ENCODE measurements around the gene SLC35G6.
A peak's percentile ranks its signal among the peaks of the same experiment; 100 is the strongest.
"Not testable (repeated sequence)": the region's sequence is repeated elsewhere in the genome, so short reads cannot be mapped to it uniquely, and the experiment has no call there.

The SLC35G6 gene

GRCh38 chr17:7478276-7479212, 2.7 kb upstream of the SLC35G6 start:
- peak in 1 of 2 donors; percentile 42 for DNase-seq (ENCODE audit: low read depth in 2 of 2)

- DNase-seq (ENCODE audit: low read depth in 2 of 2), result peak in 1 of 2 donors; percentile 33
These were observed 1.8 kb upstream of the SLC35G6 start, which contains the start of gene ZBTB4 for GRCh38 chr17:7479213-7480088. ZBTB4 (minus strand) TSS chr17:7479631; CDS start chr17:7466801, 12,830 bp downstream.

- DNase-seq (ENCODE audit: low read depth in 2 of 2), result no peak
These were observed 1.2 kb upstream of the SLC35G6 start for GRCh38 chr17:7480089-7480384.

- not testable (repeated sequence) for DNase-seq (ENCODE audit: low read depth in 2 of 2)
These were observed 846 bp downstream of the SLC35G6 start for GRCh38 chr17:7481842-7482741.

- DNase-seq (ENCODE audit: low read depth in 2 of 2), result not testable (repeated sequence)
These were observed 1.5 kb downstream of the SLC35G6 start for GRCh38 chr17:7482742-7483088.

- DNase-seq (ENCODE audit: low read depth in 2 of 2), result peak; percentile 80 to 88
These were observed 2.2 kb downstream of the SLC35G6 start for GRCh38 chr17:7483255-7484066.

GRCh38 chr17:7484067-7484918, 3.0 kb downstream of the SLC35G6 start, which contains the start of gene POLR2A:
POLR2A (plus strand) TSS chr17:7484366.
- DNase-seq (ENCODE audit: low read depth in 2 of 2), result peak; percentile 94

GRCh38 chr17:7484919-7485377, 3.7 kb downstream of the SLC35G6 start:
- DNase-seq (ENCODE audit: low read depth in 2 of 2), result no peak

GRCh38 chr17:7486181-7486580, 4.9 kb downstream of the SLC35G6 start:
- DNase-seq (ENCODE audit: low read depth in 2 of 2), result no peak

DNA sequence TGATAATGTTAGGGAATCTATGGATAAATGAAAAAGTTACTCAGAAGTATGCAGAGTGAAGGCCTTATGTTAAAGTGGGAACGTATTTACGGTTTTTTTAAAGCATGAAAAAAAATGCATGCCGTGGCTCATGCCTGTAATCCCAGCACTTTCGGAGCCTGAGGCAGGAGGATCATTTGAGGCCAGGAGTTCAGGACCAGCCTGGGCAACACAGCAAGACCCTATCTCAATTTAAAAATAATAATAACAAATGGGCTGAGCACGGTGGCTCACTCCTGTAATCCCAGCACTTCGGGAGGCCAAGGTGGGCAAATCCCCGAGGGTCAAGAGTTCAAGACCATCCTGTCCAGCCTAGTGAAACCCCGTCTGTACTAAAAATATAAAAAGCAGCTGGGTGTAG, 8.9 kb downstream of the SLC35G6 start:
- no peak for DNase-seq (ENCODE audit: low read depth in 2 of 2)

DNA sequence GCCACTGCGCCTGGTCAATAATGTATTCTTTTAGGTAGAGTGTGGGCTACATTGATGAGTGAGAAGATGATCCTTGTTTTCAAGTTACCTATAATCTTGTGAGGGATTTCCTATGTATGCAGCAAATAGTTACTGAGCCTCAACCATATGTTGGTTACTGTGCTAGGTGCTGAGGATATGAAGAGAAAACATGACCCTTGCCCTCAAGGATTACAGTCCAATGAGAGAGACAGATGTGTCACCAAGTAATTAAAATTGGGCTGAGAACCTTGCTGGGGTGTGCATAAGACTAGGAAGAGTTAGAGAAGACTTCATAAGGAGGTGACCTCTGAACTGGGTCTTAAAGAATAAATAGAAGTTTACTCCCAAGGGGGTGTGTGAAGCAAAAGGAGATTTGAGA, 10.3 kb downstream of the SLC35G6 start:
- no peak for DNase-seq (ENCODE audit: low read depth in 2 of 2)

DNA sequence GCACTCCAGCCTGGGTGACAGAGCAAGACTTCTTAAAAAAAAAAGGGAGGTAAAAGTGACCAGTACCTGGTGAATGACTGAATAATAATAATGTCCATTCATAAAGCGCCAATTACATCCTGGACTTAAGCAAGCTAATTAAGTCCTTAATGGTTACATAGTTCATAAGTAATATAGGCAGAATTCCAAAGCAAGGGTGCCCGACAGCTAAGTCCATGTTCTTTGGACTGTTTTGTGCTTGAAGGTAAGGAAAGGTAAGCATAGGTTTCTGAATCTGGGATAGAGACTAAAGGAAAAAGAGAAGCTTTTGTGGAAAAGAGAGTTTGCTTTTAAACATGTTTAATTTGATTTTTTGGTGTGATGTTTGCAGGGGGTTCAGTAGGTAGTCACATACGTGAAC, 12.7 kb downstream of the SLC35G6 start:
- DNase-seq (ENCODE audit: low read depth in 2 of 2), result no peak

GRCh38 chr17:7495906-7496434, 14.7 kb downstream of the SLC35G6 start:
- no peak for DNase-seq (ENCODE audit: low read depth in 2 of 2)

DNA sequence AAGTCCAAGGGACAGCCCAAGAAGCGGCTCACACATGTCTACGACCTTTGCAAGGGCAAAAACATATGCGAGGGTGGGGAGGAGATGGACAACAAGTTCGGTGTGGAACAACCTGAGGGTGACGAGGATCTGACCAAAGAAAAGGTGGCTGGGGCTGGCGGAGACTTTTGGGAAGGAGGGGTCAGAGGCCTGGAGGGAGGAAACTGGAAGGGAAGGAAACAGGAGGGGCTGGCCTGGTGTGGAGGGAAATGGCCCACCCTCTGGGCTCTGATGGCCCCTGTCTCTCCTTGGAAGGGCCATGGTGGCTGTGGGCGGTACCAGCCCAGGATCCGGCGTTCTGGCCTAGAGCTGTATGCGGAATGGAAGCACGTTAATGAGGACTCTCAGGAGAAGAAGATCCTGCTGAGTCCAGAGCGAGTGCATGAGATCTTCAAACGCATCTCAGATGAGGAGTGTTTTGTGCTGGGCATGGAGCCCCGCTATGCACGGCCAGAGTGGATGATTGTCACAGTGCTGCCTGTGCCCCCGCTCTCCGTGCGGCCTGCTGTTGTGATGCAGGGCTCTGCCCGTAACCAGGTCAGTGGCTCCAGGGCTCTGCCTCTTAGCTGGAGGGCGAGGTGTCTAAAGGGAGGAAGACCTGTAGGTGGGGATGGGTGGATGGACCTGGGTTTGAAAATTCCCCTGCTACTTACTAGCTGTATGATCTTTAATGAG, 15.4 kb downstream of the SLC35G6 start:
- DNase-seq (ENCODE audit: low read depth in 2 of 2), result no peak

GRCh38 chr17:7497228-7497627, 16.0 kb downstream of the SLC35G6 start:
- DNase-seq (ENCODE audit: low read depth in 2 of 2), result no peak

GRCh38 chr17:7497636-7498035, 16.4 kb downstream of the SLC35G6 start:
- DNase-seq (ENCODE audit: low read depth in 2 of 2), result no peak

DNA sequence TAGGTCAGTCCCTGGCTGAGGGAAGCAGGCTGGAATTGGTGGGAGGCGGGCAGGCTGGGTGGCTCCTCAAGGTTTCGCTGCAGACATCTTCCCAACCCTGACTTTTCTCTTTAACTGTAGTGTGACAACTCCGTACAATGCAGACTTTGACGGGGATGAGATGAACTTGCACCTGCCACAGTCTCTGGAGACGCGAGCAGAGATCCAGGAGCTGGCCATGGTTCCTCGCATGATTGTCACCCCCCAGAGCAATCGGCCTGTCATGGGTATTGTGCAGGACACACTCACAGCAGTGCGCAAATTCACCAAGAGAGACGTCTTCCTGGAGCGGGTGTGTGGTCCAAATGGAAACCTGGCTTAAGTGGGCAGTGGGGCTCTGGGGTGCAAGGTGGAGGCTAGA, 17.9 kb downstream of the SLC35G6 start:
- DNase-seq (ENCODE audit: low read depth in 2 of 2), result no peak

DNA sequence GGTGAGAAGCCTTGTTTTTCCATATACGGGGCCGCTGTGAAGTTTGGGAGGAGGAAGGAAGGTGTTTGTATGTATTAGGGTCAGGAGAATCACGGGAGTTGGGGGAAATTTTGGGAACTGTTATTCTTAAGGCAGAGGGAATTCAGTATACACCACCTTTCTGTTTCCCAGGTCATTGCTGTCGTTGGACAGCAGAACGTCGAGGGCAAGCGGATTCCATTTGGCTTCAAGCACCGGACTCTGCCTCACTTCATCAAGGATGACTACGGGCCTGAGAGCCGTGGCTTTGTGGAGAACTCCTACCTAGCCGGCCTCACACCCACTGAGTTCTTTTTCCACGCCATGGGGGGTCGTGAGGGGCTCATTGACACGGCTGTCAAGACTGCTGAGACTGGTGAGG, 20.5 kb downstream of the SLC35G6 start:
- DNase-seq (ENCODE audit: low read depth in 2 of 2), result no peak
